Calu3 (cell line): ENCODE measurements around the gene ADPRHL1. TPM values are rescaled to one million over a fixed set of nuclear protein-coding genes. Genes with fewer than 3 reads are reported as not detected.
"Not testable (repeated sequence)": the region's sequence is repeated elsewhere in the genome, so short reads cannot be mapped to it uniquely, and the experiment has no call there.

Source experiments
- BruUV-seq: library from RNA; stranded (reverse); fragments of 400-500 nt; replicated peaks from 2 replicates; lab custom pipeline; 2021; lab: Mats Ljungman, UMichigan
- CTCF ChIA-PET: fragments of 300-600 bp; sonication (Branson Sonifier 250); formaldehyde crosslinking; loops from one replicate; lab custom pipeline; 2022; ENCODE audit warnings: antibody characterized with exemption; lab: Charles Lee
- DNase-seq: peaks from one replicate; pipeline ENCODE4 v3.0.0; 2022
- H3K27ac Mint-ChIP-seq: one replicate; pipeline ENCODE4 v1.8.0; 2022; ENCODE audit warnings: mixed read lengths; ENCODE audit not compliant: unreplicated experiment
- H3K27me3 Mint-ChIP-seq: one replicate; pipeline ENCODE4 v1.8.0; 2022; ENCODE audit warnings: mixed read lengths; ENCODE audit not compliant: unreplicated experiment
- H3K36me3 Mint-ChIP-seq: one replicate; pipeline ENCODE4 v1.8.0; 2022; ENCODE audit warnings: mild to moderate bottlenecking, moderate library complexity, mixed read lengths; ENCODE audit not compliant: insufficient read depth, unreplicated experiment
- H3K4me1 Mint-ChIP-seq: one replicate; pipeline ENCODE4 v1.8.0; 2022; ENCODE audit warnings: mild to moderate bottlenecking, low read depth, mixed read lengths; ENCODE audit not compliant: unreplicated experiment
- H3K4me3 Mint-ChIP-seq: one replicate; pipeline ENCODE4 v1.8.0; 2022; ENCODE audit warnings: mild to moderate bottlenecking, low read depth, moderate library complexity, mixed read lengths; ENCODE audit not compliant: unreplicated experiment
- H3K9me3 Mint-ChIP-seq: one replicate; pipeline ENCODE4 v1.8.0; 2022; ENCODE audit warnings: low read depth, mixed read lengths; ENCODE audit not compliant: unreplicated experiment
- intact Hi-C: fragments of 100-400 bp; cut with micrococcal nuclease; formaldehyde crosslinking; loops from one replicate; pipeline ENCODE4 v1.10.0; 2022; ENCODE audit not compliant: unreplicated experiment
- total RNA-seq: library from RNA; stranded (reverse); gene quantifications from 2 replicates; pipeline ENCODE4 v1.2.3, GENCODE V29; 2022
- TF ChIP-seq, protein P1 (sequence below): fragments of 200-600 bp; IDR thresholded peaks from one replicate; pipeline ENCODE4 v1.8.0; 2022; ENCODE audit warnings: antibody characterized with exemption; ENCODE audit not compliant: unreplicated experiment

The ADPRHL1 gene
- total RNA-seq, 1 experiment from 2014 or later: 2.0 TPM

DNA sequence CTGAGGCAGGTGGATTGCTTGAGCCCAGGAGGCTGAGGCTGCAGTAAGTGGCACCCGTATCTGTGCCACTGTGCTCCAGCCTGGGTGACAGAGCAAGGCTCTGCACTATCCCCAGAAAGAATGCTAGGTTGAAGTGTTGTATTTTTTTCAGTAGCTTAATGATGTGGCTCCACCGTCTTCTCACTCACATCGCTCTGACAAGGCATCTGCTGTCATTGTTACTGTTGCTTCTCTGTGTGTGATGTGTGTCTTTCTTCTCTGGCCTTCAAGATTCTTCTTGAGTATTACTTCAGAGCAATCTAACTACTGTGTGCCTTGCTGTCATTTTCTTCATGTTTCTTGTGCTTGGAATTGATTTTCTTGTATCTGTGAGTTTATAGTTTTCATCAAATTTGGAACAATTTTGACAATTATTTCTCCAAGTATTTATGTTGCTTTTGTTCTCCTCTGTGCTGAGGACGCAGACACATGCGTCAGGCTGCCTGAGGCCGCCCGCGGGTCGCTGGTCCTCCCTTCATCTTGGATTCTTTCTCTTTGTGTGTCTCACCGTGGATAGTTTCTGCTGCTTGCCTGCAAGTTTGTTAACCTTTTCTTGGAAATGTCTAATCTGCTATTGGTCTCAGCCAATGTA lies 10.8 kb downstream of the ADPRHL1 start:
- TF ChIP-seq, protein P1, sequence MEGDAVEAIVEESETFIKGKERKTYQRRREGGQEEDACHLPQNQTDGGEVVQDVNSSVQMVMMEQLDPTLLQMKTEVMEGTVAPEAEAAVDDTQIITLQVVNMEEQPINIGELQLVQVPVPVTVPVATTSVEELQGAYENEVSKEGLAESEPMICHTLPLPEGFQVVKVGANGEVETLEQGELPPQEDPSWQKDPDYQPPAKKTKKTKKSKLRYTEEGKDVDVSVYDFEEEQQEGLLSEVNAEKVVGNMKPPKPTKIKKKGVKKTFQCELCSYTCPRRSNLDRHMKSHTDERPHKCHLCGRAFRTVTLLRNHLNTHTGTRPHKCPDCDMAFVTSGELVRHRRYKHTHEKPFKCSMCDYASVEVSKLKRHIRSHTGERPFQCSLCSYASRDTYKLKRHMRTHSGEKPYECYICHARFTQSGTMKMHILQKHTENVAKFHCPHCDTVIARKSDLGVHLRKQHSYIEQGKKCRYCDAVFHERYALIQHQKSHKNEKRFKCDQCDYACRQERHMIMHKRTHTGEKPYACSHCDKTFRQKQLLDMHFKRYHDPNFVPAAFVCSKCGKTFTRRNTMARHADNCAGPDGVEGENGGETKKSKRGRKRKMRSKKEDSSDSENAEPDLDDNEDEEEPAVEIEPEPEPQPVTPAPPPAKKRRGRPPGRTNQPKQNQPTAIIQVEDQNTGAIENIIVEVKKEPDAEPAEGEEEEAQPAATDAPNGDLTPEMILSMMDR: no peak
- H3K9me3 Mint-ChIP-seq: no peaks in the 10 kb centered on the region
- no peak overlapping the region for H3K27ac Mint-ChIP-seq
- no peak overlapping the region for H3K4me3 Mint-ChIP-seq
- no peaks in the 10 kb centered on the region for H3K27me3 Mint-ChIP-seq
- H3K4me1 Mint-ChIP-seq: no peaks in the 10 kb centered on the region
- DNase-seq: no peak
- no peaks in the 10 kb centered on the region for H3K36me3 Mint-ChIP-seq
- CTCF ChIA-PET: no interaction called here
- intact Hi-C loops: no loop called here
- no TSS peak for BruUV-seq

GRCh38 chr13:113441661-113442060 lies 11.6 kb downstream of the ADPRHL1 start:
- DNase-seq: no peak
- H3K36me3 Mint-ChIP-seq: no peaks in the 10 kb centered on the region
- H3K4me3 Mint-ChIP-seq: no peak overlapping the region
- intact Hi-C loops: no loop called here
- H3K27ac Mint-ChIP-seq: no peak overlapping the region
- CTCF ChIA-PET: no interaction called here
- H3K9me3 Mint-ChIP-seq: no peaks in the 10 kb centered on the region
- TF ChIP-seq, protein P1: no peak
- no TSS peak for BruUV-seq
- no peaks in the 10 kb centered on the region for H3K4me1 Mint-ChIP-seq
- H3K27me3 Mint-ChIP-seq: no peaks in the 10 kb centered on the region

GRCh38 chr13:113437408-113438010 lies 15.8 kb downstream of the ADPRHL1 start:
- no peaks in the 10 kb centered on the region for H3K27me3 Mint-ChIP-seq
- H3K27ac Mint-ChIP-seq: no peak overlapping the region
- no peak overlapping the region for H3K4me3 Mint-ChIP-seq
- TF ChIP-seq, protein P1: no peak
- intact Hi-C loops: no loop called here
- H3K9me3 Mint-ChIP-seq: no peaks in the 10 kb centered on the region
- BruUV-seq: no TSS peak
- no peaks in the 10 kb centered on the region for H3K4me1 Mint-ChIP-seq
- CTCF ChIA-PET: no interaction called here
- no peaks in the 10 kb centered on the region for H3K36me3 Mint-ChIP-seq
- no peak for DNase-seq

DNA sequence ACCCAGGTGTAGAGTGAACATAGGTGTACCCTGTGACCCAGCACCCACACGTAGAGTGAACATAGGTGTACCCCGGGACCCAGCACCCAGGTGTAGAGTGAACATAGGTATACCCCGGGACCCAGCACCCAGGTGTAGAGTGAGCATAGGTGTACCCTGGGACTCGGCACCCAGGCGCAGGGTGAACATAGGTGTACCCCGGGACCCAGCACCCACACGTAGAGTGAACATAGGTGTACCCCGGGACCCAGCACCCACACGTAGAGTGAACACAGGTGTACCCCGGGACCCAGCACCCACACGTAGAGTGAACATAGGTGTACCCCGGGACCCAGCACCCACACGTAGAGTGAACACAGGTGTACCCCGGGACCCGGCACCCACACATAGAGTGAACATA lies 16.4 kb downstream of the ADPRHL1 start:
- CTCF ChIA-PET, BruUV-seq, H3K4me3 Mint-ChIP-seq, H3K27ac Mint-ChIP-seq, H3K36me3 Mint-ChIP-seq, DNase-seq, H3K4me1 Mint-ChIP-seq, intact Hi-C loops, H3K27me3 Mint-ChIP-seq, H3K9me3 Mint-ChIP-seq: not testable (repeated sequence)

DNA sequence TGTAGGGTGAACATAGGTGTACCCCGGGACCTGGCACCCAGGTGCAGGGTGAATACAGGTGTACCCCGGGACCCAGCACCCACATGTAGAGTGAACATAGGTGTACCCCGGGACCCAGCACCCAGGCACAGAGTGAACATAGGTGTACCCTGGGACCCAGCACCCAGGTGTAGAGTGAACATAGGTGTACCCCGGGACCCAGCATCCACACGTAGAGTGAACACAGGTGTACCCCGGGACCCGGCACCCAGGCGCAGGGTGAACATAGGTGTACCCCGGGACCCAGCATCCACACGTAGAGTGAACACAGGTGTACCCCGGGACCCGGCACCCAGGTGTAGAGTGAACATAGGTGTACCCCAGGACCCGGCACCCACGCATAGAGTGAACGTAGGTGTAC lies 17.4 kb downstream of the ADPRHL1 start:
- DNase-seq, H3K9me3 Mint-ChIP-seq, intact Hi-C loops, H3K36me3 Mint-ChIP-seq, H3K27ac Mint-ChIP-seq, BruUV-seq, H3K27me3 Mint-ChIP-seq, H3K4me1 Mint-ChIP-seq, CTCF ChIA-PET, H3K4me3 Mint-ChIP-seq: not testable (repeated sequence)
